ENCODE data around the gene ATRNL1. TPM values are rescaled to one million over a fixed set of nuclear protein-coding genes. Genes with fewer than 3 reads are reported as not detected.
"Not testable (repeated sequence)": the region's sequence is repeated elsewhere in the genome, so short reads cannot be mapped to it uniquely, and the experiment has no call there.

Gene ATRNL1
- total RNA-seq, 1 experiment from 2014 or later: not detected

DNA sequence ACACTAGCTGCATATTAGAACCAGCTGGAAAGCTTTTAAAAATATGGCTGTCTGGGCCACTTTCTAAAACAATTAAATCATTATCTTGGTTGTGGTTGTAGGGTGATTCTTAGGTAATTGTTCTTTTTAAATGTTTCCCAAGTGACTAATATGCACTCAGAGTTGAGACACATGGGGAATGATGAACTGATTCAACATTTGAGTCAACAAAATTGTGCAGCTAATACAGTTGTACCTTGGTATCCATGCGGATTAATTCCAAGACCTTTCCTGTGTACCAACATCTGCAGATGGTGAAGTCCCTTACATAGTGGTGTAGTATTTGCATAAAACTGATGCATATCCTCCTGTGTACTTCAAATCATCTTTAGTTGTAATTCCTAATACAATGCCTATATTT is 242.2 kb downstream of the ATRNL1 start:
- Histone ChIP-seq H3K9me3 (no peaks in the 10 kb centered on the region), H3K36me3 (ENCODE audit: control insufficient read depth, insufficient read depth, low read length) (no peaks in the 10 kb centered on the region), H3K27me3 (replicated peaks; ENCODE audit: control insufficient read depth, insufficient read depth, low read length) (no peaks in the 10 kb centered on the region), H3K4me1 (no peaks in the 10 kb centered on the region), H3K4me3 (ENCODE audit: low read depth, low read length) (no peak overlapping the region)
- H3K4me1 Mint-ChIP-seq (ENCODE audit: low read depth, unreplicated experiment): no peaks in the 10 kb centered on the region
- CTCF ChIA-PET: no interaction called here
- no peaks in the 10 kb centered on the region for H3K36me3 Mint-ChIP-seq (ENCODE audit: insufficient read depth, unreplicated experiment)
- no peak for DNase-seq
- no peaks in the 10 kb centered on the region for H3K9me3 Mint-ChIP-seq (ENCODE audit: unreplicated experiment)
- TF ChIP-seq, protein P1, sequence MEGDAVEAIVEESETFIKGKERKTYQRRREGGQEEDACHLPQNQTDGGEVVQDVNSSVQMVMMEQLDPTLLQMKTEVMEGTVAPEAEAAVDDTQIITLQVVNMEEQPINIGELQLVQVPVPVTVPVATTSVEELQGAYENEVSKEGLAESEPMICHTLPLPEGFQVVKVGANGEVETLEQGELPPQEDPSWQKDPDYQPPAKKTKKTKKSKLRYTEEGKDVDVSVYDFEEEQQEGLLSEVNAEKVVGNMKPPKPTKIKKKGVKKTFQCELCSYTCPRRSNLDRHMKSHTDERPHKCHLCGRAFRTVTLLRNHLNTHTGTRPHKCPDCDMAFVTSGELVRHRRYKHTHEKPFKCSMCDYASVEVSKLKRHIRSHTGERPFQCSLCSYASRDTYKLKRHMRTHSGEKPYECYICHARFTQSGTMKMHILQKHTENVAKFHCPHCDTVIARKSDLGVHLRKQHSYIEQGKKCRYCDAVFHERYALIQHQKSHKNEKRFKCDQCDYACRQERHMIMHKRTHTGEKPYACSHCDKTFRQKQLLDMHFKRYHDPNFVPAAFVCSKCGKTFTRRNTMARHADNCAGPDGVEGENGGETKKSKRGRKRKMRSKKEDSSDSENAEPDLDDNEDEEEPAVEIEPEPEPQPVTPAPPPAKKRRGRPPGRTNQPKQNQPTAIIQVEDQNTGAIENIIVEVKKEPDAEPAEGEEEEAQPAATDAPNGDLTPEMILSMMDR (IDR thresholded peaks at IDR 0.05; ENCODE audit: insufficient read depth in 1 of 2, low read depth in 1 of 2, low read length in 1 of 2, severe bottlenecking in 1 of 2, unreplicated experiment in 1 of 2): no peak
- H3K27me3 Mint-ChIP-seq (ENCODE audit: insufficient read depth, unreplicated experiment): peaks cover 8% of the 10 kb centered on the region
- no TSS peak for BruUV-seq (replicated peaks)
- POLR2A ChIA-PET: no interaction called here
- intact Hi-C loops (cut with micrococcal nuclease; ENCODE audit: unreplicated experiment): no loop called here
- no peak overlapping the region for H3K27ac Mint-ChIP-seq (ENCODE audit: unreplicated experiment)
- H3K4me3 Mint-ChIP-seq (ENCODE audit: unreplicated experiment): no peak overlapping the region

DNA sequence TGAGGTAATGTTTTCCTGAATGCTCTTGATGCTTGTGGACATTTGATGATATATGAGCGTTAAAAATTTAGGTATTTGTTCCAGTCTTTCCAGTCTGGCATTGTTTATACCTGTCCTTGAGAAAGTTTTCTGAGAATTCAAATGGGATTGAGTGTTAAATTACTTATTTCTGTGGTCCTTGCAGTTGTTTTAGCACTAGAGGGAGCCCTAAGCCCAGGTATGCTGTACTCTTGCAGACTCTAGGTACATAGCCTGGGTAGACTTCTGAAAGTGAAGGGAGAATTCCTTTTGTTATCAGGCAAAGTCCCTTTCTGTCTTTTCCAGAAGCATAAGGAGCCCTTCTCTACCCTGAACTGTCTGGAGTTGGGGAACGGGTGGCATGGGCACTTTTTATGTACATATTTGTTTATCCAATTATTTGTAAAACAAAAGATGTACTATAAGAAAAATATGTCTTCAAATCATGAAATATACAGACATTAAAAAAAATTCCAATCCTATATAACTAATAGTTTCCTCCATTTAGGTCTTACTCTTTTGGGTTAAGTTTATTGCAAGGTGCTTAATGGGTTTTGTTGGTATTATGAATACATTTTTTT is 262.1 kb downstream of the ATRNL1 start:
- peak; percentile 68 to 74 for DNase-seq
- Mint-ChIP-seq H3K4me3 (ENCODE audit: unreplicated experiment) (no peak overlapping the region), H3K36me3 (ENCODE audit: insufficient read depth, unreplicated experiment) (no peaks in the 10 kb centered on the region), H3K27me3 (ENCODE audit: insufficient read depth, unreplicated experiment) (peaks cover 4% of the 10 kb centered on the region), H3K9me3 (ENCODE audit: unreplicated experiment) (no peaks in the 10 kb centered on the region), H3K4me1 (ENCODE audit: low read depth, unreplicated experiment) (no peaks in the 10 kb centered on the region), H3K27ac (ENCODE audit: unreplicated experiment) (no peak overlapping the region)
- Histone ChIP-seq H3K36me3 (ENCODE audit: control insufficient read depth, insufficient read depth, low read length) (no peaks in the 10 kb centered on the region), H3K9me3 (no peaks in the 10 kb centered on the region), H3K4me1 (no peaks in the 10 kb centered on the region), H3K4me3 (ENCODE audit: low read depth, low read length) (no peak overlapping the region), H3K27me3 (replicated peaks; ENCODE audit: control insufficient read depth, insufficient read depth, low read length) (no peaks in the 10 kb centered on the region)
- POLR2A ChIA-PET: no interaction called here
- intact Hi-C loops (cut with micrococcal nuclease; ENCODE audit: unreplicated experiment): loop anchor here (1.0 to 5.0 kb wide), 4 partner anchors 62 to 1031 kb away; no protein-coding TSS in a partner anchor
- CTCF ChIA-PET: no interaction called here
- TF ChIP-seq, protein P1 (IDR thresholded peaks at IDR 0.05; ENCODE audit: insufficient read depth in 1 of 2, low read depth in 1 of 2, low read length in 1 of 2, severe bottlenecking in 1 of 2, unreplicated experiment in 1 of 2): peak; percentile 77 to 81
- no TSS peak for BruUV-seq (replicated peaks)

DNA sequence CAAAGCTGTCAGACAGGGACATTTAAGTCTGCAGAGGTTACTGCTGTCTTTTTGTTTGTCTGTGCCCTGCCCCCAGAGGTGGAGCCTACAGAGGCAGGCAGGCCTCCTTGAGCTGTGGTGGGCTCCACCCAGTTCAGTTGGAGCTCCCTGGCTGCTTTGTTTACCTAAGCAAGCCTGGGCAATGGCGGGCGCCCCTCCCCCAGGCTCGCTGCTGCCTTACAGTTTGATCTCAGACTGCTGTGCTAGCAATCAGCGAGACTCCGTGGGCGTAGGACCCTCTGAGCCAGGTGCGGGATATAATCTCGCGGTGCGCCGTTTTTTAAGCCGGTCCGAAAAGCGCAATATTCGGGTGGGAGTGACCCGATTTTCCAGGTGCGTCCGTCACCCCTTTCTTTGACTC is 274.8 kb downstream of the ATRNL1 start:
- H3K9me3 Mint-ChIP-seq (ENCODE audit: unreplicated experiment); H3K4me1 Mint-ChIP-seq (ENCODE audit: low read depth, unreplicated experiment); H3K27ac Mint-ChIP-seq (ENCODE audit: unreplicated experiment); intact Hi-C loops (cut with micrococcal nuclease; ENCODE audit: unreplicated experiment); BruUV-seq (replicated peaks); H3K9me3 ChIP-seq; DNase-seq; H3K36me3 Mint-ChIP-seq (ENCODE audit: insufficient read depth, unreplicated experiment); H3K4me3 Mint-ChIP-seq (ENCODE audit: unreplicated experiment); H3K27me3 Mint-ChIP-seq (ENCODE audit: insufficient read depth, unreplicated experiment); CTCF ChIA-PET; H3K36me3 ChIP-seq (ENCODE audit: control insufficient read depth, insufficient read depth, low read length); H3K27me3 ChIP-seq (replicated peaks; ENCODE audit: control insufficient read depth, insufficient read depth, low read length); H3K4me1 ChIP-seq; H3K4me3 ChIP-seq (ENCODE audit: low read depth, low read length); POLR2A ChIA-PET: not testable (repeated sequence)

DNA sequence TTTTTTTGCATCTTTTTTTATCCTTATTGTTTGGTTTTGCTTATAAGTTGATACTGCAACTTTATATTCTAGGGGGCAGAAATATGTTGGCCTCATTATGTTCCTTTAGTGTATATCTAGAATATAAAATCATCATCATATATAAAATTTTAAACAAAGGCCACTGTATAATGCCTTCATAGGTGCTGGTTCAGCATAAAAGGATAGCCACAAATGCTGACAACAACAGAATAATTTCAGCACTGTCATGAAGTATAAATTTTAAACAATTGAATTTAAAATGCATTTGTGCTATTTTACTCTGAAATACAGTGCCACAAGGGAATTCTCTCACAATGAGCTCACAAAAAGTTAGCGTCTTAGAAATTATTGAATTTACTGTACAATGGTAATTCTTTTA is 285.9 kb downstream of the ATRNL1 start:
- Mint-ChIP-seq H3K36me3 (ENCODE audit: insufficient read depth, unreplicated experiment) (no peaks in the 10 kb centered on the region), H3K9me3 (ENCODE audit: unreplicated experiment) (peaks cover 8% of the 10 kb centered on the region), H3K27ac (ENCODE audit: unreplicated experiment) (no peak overlapping the region), H3K4me3 (ENCODE audit: unreplicated experiment) (no peak overlapping the region), H3K27me3 (ENCODE audit: insufficient read depth, unreplicated experiment) (no peaks in the 10 kb centered on the region), H3K4me1 (ENCODE audit: low read depth, unreplicated experiment) (no peaks in the 10 kb centered on the region)
- CTCF ChIA-PET: no interaction called here
- H3K9me3 ChIP-seq: 0 out of 2 replicates have a peak, but pooled peaks cover 4% of the 10 kb centered on the region
- TF ChIP-seq, protein P1 (IDR thresholded peaks at IDR 0.05; ENCODE audit: insufficient read depth in 1 of 2, low read depth in 1 of 2, low read length in 1 of 2, severe bottlenecking in 1 of 2, unreplicated experiment in 1 of 2): no peak
- no peak overlapping the region for H3K4me3 ChIP-seq (ENCODE audit: low read depth, low read length)
- H3K4me1 ChIP-seq: no peaks in the 10 kb centered on the region
- POLR2A ChIA-PET: no interaction called here
- H3K27me3 ChIP-seq (replicated peaks; ENCODE audit: control insufficient read depth, insufficient read depth, low read length): no peaks in the 10 kb centered on the region
- no TSS peak for BruUV-seq (replicated peaks)
- DNase-seq: no peak
- no peaks in the 10 kb centered on the region for H3K36me3 ChIP-seq (ENCODE audit: control insufficient read depth, insufficient read depth, low read length)
- intact Hi-C loops (cut with micrococcal nuclease; ENCODE audit: unreplicated experiment): no loop called here

Data from Caco-2 (cell line).